COLO829 (cell line): ENCODE data around the gene DYDC2.
"Not testable (repeated sequence)": the region's sequence is repeated elsewhere in the genome, so short reads cannot be mapped to it uniquely, and the experiment has no call there.

Source experiments
- DNase-seq: peaks from one replicate; pipeline ENCODE4 v3.0.0; 2012; ENCODE audit warnings: low spot score

DYDC2 gene

DNA sequence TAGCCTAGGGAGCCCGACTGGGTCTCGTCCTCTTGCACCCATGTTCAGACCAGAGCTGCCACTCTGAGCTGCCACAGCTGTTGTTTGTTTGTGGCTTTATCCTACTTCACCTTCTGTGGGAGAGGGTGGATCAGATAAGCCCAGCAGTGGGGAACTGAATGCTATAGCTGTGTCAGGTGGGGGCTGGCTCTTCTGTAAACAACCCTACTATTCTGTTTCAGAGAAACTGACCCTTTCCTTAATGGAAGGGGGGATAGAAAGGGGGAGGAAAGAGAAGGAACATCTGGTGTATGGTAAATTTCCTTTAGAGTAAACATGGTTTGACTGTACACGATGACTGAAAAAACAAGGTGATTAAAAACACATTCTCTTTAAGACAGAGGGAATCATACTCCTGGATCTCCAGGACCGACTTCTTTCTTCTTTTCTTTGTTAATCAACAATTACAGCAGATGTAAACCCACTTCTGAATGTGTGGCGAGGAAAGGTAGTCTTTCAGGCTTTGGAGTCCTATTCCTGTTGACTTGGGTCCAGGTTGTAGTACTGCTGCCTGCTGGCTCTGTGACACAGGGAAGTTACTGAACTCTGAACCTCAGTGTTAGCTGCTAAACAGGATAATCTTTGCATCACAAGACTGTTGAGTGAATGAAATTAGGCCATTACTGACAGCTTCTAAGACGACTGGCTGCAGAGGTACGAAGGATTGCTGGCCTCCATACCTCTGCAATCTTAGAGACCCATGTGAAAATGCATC is 57.7 kb downstream of the DYDC2 start:
- DNase-seq: no peak

- no peak for DNase-seq
Measured at GRCh38 chr10:80415734-80416478, 59.3 kb downstream of the DYDC2 start.

GRCh38 chr10:80416479-80417098 is 60.0 kb downstream of the DYDC2 start:
- DNase-seq: peak; percentile 1

DNA sequence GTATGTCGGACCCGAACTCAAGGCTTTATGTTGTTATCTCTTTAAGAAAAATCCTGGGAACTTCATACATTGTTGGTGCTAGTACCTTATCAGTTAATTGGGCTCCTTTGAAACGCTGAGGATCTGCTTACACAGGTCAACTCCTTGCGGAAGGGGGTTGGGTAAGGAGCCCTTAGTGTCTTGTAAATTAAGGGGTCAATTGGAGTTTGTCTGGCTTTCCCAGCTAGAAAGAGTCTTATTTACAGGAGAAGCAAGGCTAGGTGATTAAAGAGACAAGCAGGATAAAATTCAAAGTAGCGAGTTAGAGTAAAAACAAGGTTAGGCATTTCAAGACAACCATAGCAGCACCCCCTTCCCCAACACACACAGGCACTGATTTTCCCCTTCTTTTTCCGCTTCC is 60.7 kb downstream of the DYDC2 start:
- DNase-seq: not testable (repeated sequence)
